HEK293T (cell line): ENCODE measurements around the gene TBX5.

Experiments used
- ELF4 ChIP-seq: fragments of 450-650 bp; IDR thresholded peaks from 2 replicates; pipeline ENCODE4 v1.6.1; 2017; ENCODE audit warnings: antibody characterized with exemption
- FOXA1 ChIP-seq: fragments of 450-650 bp; IDR thresholded peaks from 2 replicates; pipeline ENCODE4 v1.6.1; 2016; ENCODE audit warnings: mild to moderate bottlenecking
- FOXK2 ChIP-seq: fragments of 450-650 bp; IDR thresholded peaks from 2 replicates; pipeline ENCODE4 v1.6.1; 2016; ENCODE audit warnings: mild to moderate bottlenecking
- HDGF ChIP-seq: fragments of 450-650 bp; IDR thresholded peaks from 2 replicates; pipeline ENCODE4 v1.6.1; 2017; ENCODE audit warnings: antibody characterized with exemption, borderline replicate concordance
- L3MBTL2 ChIP-seq: fragments of 450-650 bp; conservative IDR thresholded peaks from 2 replicates; pipeline ENCODE4 v1.6.1; 2016; ENCODE audit warnings: mild to moderate bottlenecking
- LEF1 ChIP-seq: fragments of 450-650 bp; IDR thresholded peaks from 2 replicates; pipeline ENCODE4 v1.6.1; 2017; ENCODE audit warnings: mild to moderate bottlenecking, borderline replicate concordance
- SP1 ChIP-seq: fragments of 450-650 bp; IDR thresholded peaks from 2 replicates; pipeline ENCODE4 v1.6.1; 2017
- SUZ12 ChIP-seq: fragments of 450-650 bp; IDR thresholded peaks from 2 replicates; pipeline ENCODE4 v1.6.1; 2016; ENCODE audit warnings: mild to moderate bottlenecking
- TARDBP ChIP-seq: fragments of 450-650 bp; IDR thresholded peaks from 2 replicates; pipeline ENCODE4 v1.6.1; 2016
- TF ChIP-seq, protein P1 (sequence below): fragments of 450-650 bp; IDR thresholded peaks from 2 replicates; pipeline ENCODE4 v1.6.1; 2016

DNA sequence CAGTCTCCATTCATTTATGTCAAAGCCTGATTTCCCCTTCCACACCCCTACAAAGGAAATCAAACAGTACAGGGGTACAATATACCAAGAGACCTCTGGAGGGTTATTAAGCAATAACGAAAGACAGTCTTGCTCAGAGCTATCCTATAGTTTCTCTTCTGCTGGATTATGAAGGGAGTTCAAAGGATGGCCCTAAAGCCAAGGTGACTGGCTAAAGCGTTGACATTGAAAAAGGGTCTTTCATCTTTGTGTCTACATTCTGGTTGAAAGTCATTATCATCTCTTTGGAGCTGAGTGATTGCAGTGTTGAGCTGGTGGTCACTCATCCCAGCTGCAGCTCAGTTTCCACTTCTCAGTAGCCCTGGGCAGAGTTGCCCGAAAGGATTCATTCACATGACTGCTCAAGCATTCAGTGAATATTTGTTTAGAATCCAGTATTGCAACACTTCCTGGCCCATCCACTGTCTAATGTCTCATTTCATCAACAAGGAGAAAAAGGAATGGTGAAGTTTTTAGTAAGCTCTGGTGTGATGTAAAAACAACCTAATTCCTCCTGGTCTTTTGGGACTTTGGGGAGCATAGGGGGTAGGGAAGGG is 19.2 kb upstream of the TBX5 start:
- TF ChIP-seq, protein P1, sequence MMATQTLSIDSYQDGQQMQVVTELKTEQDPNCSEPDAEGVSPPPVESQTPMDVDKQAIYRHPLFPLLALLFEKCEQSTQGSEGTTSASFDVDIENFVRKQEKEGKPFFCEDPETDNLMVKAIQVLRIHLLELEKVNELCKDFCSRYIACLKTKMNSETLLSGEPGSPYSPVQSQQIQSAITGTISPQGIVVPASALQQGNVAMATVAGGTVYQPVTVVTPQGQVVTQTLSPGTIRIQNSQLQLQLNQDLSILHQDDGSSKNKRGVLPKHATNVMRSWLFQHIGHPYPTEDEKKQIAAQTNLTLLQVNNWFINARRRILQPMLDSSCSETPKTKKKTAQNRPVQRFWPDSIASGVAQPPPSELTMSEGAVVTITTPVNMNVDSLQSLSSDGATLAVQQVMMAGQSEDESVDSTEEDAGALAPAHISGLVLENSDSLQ = no peak
- TF ChIP-seq FOXA1 = no peak
- TF ChIP-seq L3MBTL2 = no peak
- no peak for TF ChIP-seq ELF4
- TF ChIP-seq TARDBP = no peak
- no peak for TF ChIP-seq SUZ12
- no peak for TF ChIP-seq SP1
- no peak for TF ChIP-seq LEF1
- no peak for TF ChIP-seq HDGF
- no peak for TF ChIP-seq FOXK2
